Astrocyte of the spinal cord (primary cell): ENCODE measurements around the gene STXBP5.

Source experiments
- DNase-seq: peaks from one replicate; pipeline ENCODE4 v3.0.0; 2011; ENCODE audit warnings: low read depth, low spot score
- H3K4me3 ChIP-seq: 2 replicates; pipeline ENCODE4 v1.5.1; 2011; ENCODE audit warnings: low read depth, mild to moderate bottlenecking, low read length, moderate library complexity
- CTCF ChIP-seq: IDR thresholded peaks from 2 replicates; pipeline ENCODE4 v1.5.1; 2012; ENCODE audit warnings: low read depth, mild to moderate bottlenecking, low read length, inconsistent platforms
- in situ Hi-C: cut with HindIII; loops from 2 replicates; pipeline ENCODE4 v1.10.0; 2017; ENCODE audit warnings: low sequenced_read_pairs

The STXBP5 gene

DNA sequence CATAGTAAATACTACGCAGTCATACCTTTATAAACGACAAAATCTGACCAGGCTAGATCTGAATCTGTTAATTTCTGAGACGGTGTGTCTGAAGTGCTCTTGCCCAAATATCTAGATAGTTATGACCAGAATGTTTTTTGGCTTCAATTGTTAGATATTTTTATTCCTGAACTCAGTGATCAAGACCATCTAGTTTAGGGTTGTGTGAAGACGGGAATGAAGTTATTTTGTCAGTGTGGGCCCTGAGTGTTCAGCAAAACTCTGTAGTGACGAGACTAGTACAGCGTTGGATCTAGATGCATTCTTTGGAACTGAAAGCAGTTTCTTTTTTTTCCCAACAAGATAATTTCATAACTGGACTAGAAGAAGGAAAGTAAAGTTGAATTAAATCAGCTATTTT is 3.1 kb downstream of the STXBP5 start:
- no peak for TF ChIP-seq CTCF
- in situ Hi-C loops, result no loop called here
- DNase-seq, result no peak
- no peak overlapping the region for H3K4me3 ChIP-seq

DNA sequence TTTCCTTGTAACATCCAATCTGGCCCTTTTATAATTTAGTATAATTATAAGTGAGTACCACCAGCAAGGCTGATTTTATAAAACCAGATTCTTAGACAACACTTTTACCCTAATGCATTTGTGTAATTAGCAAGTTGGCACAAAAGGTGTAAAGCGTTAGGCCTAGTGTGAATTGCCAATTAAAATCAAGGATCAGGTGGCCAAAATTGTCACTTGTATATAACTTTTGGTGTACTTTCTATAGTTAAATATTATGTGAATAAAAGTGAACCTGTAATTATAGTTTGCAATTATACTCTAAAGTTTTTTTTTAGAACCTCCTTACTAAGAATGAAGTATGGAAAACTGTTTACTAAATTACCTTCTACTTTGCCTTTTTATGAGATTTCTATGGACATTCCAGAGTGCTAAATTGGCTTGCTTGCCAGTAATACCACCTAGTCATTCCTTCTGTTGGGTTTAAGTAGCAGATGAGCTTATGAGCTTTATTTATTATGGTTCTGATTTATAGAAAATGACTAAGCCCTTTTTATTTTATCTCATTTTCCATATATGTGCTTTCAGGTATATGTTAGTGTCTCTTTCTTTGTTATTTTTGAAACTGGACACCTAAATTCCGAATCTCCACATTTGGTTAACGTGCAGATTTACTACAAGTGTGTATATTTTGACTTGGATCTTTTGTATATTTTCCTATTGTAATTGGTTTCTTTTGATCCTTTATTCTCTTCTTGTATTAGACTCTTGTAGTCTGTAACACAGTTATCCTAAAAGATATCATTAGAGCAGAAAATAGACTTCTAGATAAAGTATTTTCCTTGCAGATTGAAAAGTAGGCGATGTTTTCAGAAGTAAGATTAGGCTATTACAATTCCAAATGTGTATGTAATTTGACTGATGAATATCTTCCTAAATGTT is 3.9 kb downstream of the STXBP5 start:
- H3K4me3 ChIP-seq, result no peak overlapping the region
- in situ Hi-C loops, result no loop called here
- no peak for DNase-seq
- no peak for TF ChIP-seq CTCF

DNA sequence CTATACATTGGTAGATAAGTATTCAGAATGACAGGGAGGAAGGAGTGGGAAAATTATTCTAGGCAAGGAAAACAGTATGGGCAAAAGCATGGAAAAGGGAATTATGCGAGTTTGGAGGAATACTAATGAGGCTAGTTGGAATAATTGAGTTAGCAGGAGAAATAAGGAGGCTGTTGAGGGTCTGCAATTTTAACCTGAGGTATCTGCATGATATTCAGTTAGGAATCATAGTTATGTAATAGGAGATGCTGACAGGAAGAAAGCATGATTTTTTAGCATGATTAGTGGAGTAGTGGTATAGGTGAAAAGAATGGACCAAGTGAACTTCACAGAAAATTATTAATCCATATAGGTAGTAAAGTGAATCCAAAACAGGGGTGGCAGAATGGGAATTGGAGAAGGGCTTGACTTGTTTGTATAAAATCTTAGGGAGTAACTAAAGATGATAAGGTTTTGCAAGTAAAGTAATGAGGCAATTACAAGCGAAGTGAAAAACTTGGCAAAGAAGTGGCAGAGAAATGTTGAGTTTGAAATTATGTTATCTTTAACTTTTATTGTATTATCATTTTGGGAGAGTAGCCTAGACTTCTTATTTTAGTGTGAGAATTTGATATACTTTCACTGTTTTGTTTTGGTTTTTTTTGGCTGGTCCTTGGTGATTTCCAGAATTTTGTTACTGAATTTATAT is 5.7 kb downstream of the STXBP5 start:
- no peak overlapping the region for H3K4me3 ChIP-seq
- in situ Hi-C loops, result no loop called here
- no peak for DNase-seq
- no peak for TF ChIP-seq CTCF

DNA sequence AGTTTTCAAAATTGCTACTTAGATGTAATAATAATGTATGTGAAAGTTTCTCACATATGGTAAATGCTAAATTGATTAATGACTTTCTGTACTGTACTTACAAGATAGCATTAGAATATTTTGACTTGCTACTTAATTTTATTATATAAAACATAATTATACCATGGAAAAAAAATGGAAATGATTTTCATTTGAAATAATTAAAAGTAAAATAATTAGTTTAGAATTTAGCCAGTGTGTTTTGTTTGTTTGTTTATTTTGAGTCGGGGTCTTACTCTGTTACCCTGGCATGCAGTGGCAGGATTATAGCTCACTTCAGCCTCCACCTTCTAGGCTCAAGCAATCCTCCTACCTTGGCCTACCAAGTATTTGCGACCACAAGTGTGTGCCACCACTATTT is 7.1 kb downstream of the STXBP5 start:
- H3K4me3 ChIP-seq, result no peak overlapping the region
- no peak for DNase-seq
- TF ChIP-seq CTCF, result no peak
- in situ Hi-C loops, result no loop called here

DNA sequence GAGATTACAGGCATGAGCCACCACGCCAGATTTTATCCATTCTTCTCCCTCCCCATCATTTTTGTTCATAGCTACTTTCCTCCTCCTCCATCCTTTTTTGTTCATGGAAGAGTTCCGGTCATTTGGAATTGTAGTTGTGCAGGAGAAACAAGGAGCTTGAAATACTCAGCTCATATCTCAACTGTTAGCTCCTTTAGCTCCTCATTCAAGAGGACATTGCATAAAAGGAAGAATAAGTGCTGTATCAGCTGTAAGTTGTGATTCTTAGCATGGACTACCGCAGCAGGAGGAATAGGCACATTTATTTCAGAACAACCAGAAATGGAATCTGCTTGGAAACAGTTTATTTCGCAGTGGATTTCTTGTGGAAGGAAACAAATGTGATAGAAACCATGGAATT is 7.6 kb downstream of the STXBP5 start:
- DNase-seq, result no peak
- H3K4me3 ChIP-seq, result no peak overlapping the region
- in situ Hi-C loops, result no loop called here
- TF ChIP-seq CTCF, result no peak

DNA sequence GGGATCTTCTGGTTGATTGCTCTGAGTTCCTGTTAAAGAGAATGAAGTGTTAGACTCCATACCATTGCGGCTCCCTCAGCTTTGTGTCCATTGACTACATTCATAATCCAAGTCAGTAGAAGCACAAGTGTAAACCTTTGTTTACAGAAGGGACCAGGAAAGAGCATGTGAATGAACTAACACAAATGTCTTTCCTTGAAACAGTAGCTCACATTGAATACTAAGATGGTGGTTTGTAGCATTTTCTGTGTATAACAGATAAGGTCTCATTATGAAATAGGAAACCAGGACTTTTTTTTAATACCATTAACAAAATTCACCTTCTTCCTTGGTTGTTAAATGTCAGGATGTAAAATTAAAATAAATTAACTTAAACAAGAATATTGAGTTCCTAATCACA is 8.4 kb downstream of the STXBP5 start:
- no peak for DNase-seq
- no peak for TF ChIP-seq CTCF
- H3K4me3 ChIP-seq, result no peak overlapping the region
- in situ Hi-C loops, result no loop called here
